Cardiac septum (tissue), 1 donor: ENCODE results near the gene NLRP7. TPM values are rescaled to one million over a fixed set of nuclear protein-coding genes. Genes with fewer than 3 reads are reported as not detected.
"Not testable (repeated sequence)": the region's sequence is repeated elsewhere in the genome, so short reads cannot be mapped to it uniquely, and the experiment has no call there.

Experiments
- DNase-seq: peaks from one replicate; pipeline ENCODE4 v3.0.0-alpha.2; 2020; ENCODE audit warnings: low spot score
- intact Hi-C: fragments of 100-400 bp; cut with DNase I; formaldehyde crosslinking; loops from one replicate; pipeline ENCODE4 v1.14.0; 2022
- total RNA-seq: library from RNA; stranded (reverse); fragmentation: NEBNext Ultra II Directional; extraction: Animal tissue kit (Norgen Biotek cat#: 25700); gene quantifications from one replicate; pipeline ENCODE4 v1.2.1, GENCODE V29; 2021
- donor health status: DM: no; HTN: no; CAD: no.

NLRP7 gene
- total RNA-seq, 1 donor from 2014 or later = not detected

DNA sequence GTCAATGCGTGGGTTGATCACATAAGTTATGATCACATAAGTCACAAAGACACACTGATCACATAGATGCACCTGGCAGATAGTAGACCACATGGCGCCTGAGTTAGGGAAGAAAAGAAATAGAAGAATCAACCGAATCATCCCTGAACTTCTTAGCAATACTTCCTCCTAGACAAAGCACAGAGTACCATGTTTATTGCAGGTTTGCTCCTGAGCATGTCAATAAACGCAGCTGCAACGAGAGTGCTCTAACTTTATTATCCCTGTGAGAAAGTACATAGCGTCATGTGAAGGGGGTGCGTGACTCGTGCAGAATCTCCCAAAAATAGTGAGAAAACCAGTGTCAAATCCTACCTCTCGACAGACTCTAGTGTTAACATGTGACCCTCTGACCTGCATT, 24.1 kb downstream of the NLRP7 start:
- intact Hi-C loops = no loop called here
- DNase-seq = no peak

DNA sequence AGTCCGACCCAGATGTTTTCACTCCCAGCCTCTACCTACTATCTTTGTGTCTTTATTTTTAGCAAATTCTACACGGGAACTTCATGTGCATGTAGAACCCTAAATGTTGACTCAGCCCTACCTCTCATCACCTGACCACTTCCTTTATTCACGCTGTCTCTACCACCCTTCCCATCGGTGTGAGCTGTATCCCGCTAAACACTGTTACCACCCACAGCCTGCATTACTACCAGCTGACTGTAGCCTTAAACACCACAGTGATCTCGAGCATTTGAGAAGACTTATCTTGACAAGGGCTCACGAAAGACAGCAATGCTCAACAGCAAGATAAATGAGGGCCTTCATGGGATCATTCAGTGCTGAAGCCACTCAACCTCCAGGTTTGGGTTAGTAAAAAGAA, 26.2 kb downstream of the NLRP7 start:
- intact Hi-C loops = no loop called here
- DNase-seq = no peak

DNA sequence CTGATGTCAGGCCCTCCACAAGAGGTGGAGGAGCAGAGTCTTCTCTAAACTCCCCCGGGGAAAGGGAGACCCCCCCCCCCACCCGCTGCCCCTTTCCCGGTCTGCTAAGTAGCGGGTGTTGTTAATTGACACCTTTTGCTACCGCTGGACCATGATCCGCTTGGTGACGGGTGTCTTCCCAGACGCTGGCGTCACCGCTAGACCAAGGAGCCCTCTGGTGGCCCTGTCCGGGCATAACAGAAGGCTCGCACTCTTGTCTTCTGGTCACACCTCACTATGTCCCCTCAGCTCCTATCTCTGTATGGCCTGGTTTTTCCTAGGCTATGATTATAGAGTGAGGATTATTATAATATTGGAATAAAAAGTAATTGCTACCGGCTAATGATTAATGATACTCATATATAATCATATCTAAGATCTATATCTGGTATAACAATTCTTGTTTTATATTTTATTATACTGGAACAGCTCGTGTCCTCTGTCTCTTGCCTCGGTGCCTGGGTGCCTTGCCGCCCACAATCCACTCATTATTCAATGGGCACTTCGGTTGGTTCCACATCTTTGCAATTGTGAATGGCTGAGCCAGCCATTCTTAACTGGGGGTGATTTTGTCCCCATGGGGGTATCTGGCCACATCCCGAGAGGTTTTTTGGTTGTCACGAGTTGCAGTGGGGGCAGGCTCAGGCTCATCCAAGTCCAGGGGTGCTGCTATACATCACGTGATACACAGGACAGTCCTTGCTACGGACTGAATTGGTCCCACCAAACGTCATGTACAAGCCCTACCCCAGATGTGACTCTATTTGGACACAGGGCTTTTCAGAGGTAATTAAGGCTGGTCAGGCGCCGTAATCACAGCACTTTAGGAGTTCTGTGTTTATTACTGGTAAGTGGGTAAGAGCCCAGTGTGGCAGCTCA, 27.4 kb downstream of the NLRP7 start:
- intact Hi-C loops, DNase-seq: not testable (repeated sequence)

DNA sequence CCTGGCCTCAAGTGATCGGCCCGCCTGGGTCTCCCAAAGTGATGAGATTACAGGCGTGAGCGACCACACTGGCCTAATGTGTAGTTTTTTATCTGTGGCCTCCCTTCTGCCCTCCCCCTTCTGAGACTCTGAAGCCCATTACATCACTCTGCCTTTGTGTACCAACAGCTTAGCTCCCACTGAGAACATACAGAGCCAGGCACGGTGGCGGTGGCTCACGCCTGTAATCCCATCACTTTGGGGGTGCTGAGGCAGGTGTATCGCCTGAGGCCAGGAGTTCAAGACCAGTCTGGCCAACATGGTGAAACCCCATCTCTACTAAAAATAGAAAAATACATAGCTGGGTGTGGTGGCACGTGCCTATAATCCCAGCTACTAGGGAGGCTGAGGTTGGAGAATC, 28.8 kb downstream of the NLRP7 start:
- intact Hi-C loops = no loop called here
- DNase-seq = no peak

DNA sequence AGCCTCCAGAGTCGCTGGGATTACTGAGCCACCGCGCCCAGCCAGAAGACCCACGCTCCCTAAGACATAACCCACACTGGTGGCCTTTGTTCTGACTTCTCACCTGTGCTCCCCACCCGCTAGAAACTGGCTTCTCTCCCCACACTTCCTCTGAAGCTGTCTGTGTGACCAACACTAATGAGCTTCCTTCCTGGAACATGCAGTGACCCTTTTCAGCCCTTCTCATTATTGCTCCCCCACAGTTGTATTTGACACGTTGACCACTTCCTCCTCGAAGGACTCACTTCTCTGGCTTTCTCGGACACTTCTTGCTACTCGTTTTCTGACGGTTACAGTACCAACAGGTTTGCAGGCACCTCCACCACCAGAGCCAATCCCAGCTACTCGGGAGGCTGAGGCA, 30.5 kb downstream of the NLRP7 start:
- DNase-seq = no peak
- intact Hi-C loops = no loop called here

DNA sequence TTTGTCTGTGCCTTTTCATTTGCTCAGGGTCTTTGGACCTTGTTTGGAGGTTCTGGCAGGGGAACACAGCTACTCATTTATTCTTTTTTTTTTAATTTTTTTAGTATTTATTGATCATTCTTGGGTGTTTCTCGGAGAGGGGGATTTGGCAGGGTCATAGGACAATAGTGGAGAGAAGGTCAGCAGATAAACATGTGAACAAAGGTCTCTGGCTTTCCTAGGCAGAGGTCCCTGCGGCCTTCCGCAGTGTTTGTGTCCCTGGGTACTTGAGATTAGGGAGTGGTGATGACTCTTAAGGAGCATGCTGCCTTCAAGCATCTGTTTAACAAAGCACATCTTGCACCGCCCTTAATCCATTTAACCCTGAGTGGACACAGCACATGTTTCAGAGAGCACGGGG, 39.4 kb downstream of the NLRP7 start:
- DNase-seq, intact Hi-C loops: not testable (repeated sequence)

DNA sequence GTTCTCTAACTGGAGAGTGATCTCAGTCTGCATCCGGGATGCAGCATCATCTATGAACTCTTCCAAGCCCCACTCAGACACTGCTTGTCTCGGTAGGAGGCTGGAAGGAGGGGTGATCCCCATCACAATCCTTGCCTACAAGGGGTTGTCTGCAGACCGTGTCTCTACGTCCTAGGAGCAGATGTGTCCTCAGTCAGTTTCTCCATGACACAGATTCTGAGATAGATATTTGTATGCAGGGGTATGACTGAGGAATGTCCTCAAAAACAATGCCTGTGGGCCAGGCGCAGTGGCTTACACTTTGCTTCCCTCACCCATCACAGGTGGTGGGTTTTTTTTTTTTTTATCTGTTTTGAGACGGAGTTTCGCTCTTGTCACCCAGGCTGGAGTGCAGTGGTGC, 40.5 kb downstream of the NLRP7 start:
- intact Hi-C loops = no loop called here
- no peak for DNase-seq

DNA sequence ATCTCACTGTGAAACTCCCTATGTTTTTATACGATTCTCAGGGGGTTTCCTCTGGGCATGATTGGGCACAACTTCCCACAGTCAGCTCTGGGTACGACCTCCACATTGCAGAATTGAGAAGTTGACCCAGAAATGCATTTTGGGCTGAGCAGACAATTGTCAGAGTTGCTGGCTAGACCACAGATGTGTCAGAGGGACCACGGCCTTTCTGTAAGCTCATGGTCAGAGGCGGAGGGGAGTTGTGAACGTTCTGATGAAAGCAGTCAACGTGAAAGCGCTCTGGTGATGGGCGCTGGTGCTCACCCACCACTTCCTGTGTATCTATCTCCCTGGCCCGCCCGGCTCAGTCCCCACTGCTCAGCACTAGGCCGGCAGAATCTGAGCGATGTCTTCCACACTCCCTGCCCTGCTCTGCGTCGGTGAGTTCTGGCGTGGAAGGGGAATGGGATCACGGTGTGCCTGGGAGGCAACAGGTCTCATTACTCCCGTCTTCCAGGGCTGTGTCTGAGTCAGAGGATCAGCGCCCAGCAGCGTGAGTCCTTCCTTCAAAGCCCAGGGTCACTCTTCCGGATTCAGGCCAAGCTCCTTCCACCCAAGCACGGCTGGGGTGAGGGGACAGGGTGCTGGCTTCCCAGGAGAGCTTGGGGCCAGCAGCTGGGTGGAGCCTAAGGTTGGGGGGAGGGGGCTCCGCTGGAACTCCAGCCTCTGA, 41.4 kb downstream of the NLRP7 start, which contains the start of gene NCR1:
NCR1 (plus strand) TSS at position 346 of the 709 bp plus-strand sequence; CDS start at position 386, 40 bp downstream.
- intact Hi-C loops = no loop called here
- no peak for DNase-seq

DNA sequence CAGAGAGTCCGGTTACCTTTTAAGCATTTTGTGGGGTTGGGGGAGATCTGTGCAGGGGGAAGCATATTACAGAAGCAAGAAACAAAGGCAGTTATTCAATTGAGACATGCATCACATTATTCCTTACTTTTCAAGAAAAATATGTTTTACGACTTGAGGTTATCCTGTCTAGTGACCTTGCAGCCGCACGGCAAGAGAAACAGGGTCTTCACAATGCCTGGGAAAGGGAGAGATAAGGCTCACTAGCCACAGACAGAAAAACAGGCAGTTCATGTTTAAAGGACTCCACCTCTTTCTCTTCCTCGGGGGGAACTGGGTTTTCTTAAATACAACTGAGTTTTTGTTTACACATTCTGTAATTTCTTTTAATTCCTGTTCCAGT, 41.9 kb downstream of the NLRP7 start:
- intact Hi-C loops = no loop called here
- DNase-seq = no peak

DNA sequence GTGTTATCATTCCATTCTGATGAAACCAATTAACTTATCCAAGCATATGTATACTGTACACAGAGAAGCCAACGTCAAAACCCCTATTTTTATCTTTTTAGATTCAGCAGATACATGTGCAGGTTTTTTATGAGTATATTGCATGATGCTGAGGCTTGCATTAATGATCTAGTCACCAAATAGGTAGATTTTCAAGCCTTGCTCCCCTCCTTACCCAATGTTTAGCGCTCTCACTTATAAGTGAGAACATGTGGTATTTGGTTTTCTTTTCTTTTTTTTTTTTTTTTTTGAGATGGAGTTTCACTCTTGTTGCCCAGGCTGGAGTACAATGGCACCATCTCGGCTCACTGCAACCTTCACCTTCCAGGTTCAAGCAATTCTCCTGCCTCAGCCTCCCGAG, 43.1 kb downstream of the NLRP7 start:
- intact Hi-C loops, DNase-seq: not testable (repeated sequence)

DNA sequence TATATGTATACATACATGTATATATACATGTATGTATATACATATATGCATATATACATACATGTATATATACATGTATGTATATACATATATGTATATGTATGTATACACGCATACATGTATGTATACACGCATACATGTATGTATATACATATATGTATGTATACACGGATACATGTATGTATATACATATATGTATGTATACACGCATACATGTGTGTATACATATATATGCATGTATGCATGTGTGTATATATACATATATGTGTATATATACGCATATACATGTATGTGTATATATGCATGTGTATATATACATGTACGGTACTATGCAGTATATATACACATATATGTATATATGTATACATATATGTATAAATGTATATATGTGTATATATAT, 44.0 kb downstream of the NLRP7 start:
- intact Hi-C loops = no loop called here
- no peak for DNase-seq

DNA sequence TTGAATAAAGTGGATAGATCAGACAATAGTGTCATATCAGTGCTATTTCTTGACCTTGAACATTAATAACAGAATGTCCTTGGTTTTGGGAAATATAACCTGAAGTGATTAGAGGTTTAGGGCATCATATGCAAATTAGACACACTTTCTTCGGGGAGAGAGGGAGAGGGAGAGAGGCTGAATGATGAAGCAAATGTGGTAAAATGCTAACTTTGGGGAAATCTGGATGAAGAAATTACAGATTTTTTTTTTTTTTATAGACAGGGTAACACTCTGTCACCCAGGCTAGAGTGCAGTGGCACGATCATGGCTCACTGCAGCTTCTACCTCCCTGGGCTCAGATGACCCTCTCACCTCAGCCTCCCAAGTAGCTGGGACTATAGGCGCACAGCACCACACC, 45.3 kb downstream of the NLRP7 start:
- no peak for DNase-seq
- intact Hi-C loops = no loop called here

DNA sequence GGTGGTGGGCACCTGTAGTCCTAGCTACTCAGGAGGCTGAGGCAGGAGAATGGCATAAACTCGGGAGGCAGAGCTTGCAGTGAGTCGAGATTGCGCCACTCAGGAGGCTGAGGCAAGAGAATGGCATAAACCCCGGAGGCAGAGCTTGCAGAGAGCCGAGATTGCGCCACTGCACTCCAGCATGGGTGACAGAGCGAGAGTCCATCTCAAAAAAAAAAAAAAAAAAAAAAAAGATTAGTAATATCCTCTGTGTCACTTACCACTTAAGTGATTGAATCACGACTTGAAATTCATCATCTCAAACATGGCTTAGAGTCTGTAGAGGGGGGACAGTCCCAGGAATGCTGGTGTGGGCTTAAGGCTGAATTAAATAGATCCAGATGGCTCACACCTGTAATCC, 46.2 kb downstream of the NLRP7 start:
- peak; percentile 78 for DNase-seq

DNA sequence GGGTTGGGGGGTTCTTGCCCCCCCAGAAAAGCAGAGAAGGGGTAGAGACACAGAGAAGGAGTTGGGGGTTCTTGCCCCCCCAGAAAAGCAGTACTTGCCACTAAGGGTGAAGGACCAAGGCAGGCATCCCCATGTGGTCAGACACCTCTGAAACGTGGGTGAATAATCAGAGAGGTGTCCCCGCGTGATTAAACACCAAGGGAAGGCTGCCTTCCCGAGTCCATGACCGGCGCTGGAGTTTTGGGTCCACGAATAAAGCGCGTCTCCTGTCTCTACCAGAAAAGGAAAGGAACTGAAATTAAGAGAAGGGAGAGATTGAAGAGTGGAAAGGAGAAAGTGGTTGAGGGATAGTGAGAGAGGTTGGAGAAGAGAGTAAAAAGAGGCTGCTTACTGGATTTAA, 47.7 kb downstream of the NLRP7 start:
- DNase-seq, intact Hi-C loops: not testable (repeated sequence)

More for the DNA sequence above, 46.2 kb downstream of the NLRP7 start:
- intact Hi-C loops = not testable (repeated sequence)

DNA sequence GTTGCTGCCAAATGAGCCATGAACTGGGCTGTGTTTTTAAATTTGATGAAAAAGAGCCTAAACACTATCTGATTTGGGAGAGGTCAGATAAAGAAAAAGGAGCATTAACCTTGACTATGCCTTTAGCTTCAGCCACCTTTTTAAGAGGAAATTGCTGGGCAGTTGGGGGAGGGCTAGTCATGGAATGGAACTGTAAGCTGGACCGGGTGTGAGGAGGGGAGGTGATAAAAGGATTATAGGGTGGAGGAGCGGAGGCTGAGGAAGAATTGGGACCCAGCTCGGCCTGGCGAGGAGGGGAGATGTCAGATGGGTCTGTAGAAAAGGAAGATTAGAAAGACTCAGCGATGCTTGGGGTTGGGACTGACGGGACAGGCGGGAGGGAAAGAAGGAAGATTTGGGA, 48.6 kb downstream of the NLRP7 start:
- intact Hi-C loops, DNase-seq: not testable (repeated sequence)

DNA sequence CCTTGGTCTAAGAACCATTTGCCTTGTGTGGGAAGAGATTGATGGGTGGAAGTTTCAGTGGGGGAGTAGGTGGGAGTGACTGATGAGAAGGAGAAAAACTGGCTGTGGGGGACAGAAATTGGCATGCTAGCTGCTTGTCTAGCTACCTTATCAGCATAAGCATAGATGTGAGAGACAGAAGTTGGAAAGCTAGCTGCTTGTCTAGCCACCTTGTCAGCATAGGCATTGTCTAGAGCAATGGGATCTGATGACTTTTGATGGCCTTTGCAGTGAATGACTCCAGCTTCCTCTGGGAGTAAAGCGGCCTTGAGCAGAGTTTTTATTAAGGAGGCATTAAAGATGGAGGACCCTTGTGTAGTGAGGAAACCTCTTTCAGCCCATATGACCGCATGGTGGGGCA, 51.3 kb downstream of the NLRP7 start:
- DNase-seq = no peak
- intact Hi-C loops = no loop called here

DNA sequence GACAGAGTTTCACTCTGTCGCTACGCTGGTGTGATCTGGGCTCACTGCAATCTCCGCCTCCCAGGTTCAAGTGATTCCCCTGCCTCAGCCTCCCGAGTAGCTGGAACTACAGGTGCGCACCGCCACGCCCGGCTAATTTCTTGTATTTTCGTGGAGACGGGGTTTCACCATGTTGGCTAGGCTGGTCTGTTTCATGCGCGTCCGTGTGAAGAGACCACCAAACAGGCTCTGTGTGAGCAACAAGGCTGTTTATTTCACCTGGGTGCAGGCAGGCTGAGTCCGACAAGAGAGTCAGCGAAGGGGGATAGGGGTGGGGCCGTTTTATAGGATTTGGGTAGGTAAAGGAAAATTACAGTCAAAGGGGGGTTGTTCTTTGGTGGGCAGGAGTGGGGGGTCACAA, 53.2 kb downstream of the NLRP7 start:
- intact Hi-C loops, DNase-seq: not testable (repeated sequence)

DNA sequence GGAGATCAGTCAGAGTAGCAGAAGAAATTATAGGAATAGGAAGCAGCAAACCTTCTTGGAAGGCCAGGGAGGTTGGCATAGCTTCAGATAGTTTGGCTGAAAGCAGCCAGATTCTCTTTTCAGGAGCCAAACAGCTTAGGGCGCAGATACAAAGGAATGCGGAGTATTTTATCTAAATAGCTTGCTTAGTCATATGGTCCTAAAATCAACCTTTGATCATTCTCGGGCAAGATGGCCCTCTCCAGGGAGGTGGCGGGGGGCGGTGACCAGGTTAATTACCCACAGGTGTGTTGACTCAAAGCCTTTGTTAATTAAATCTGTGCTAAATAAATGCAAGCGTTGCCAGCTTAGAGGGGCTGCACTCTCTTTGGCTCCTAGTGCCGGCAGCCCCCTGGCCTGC, 53.9 kb downstream of the NLRP7 start:
- no peak for DNase-seq
- intact Hi-C loops = no loop called here

DNA sequence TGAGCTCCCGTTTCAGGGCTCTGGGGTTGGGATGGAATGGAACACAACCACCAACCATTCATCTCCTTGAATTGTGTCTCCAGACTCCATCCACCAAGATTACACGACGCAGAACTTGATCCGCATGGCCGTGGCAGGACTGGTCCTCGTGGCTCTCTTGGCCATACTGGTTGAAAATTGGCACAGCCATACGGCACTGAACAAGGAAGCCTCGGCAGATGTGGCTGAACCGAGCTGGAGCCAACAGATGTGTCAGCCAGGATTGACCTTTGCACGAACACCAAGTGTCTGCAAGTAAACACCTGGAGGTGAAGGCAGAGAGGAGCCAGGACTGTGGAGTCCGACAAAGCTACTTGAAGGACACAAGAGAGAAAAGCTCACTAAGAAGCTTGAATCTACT, 57.8 kb downstream of the NLRP7 start:
- no peak for DNase-seq
- intact Hi-C loops = no loop called here

DNA sequence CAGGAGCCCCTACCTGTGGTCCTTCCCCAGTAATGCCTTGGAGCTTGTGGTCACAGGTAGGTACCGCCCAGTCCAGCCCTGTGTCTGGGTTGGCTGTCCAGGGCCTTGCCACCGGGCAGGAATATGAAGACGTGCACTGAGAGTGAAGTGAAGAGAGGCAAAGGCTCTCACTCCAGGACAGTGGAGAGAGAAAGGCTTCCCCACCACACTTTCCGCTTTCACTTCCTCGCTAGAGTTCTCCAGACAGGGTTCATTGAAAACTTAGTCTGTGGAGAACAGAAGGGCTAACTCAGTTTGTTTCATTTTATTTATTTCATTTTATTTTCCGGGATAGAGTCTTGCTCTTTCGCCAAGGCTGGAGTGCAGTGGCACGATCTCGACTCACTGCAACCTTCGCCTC, 59.1 kb downstream of the NLRP7 start:
- intact Hi-C loops = no loop called here
- DNase-seq = no peak

DNA sequence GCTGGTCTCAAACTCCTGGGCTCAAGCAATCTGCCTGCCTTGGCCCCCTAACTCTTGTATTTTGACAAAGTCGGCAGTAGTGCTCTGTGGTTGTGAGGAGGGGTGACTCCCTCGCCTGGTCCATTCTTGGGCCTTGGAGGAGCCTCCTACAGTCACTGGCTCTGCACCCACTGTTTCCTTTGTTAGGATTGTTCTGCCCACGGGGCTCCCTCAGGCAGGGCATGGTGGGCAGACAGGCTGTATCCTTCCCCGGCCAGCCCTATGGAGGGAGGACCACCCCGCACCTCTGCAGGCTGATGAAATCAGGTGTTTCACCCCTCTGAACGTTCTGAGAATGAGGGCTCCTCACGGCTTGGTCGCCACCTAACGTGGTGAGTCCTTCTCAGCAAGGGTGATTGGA, 64.1 kb downstream of the NLRP7 start:
- no peak for DNase-seq
- intact Hi-C loops = no loop called here
